HL-60 (cell line): ENCODE measurements around the gene NAA25.

Experiments
- POLR2AphosphoS5 ChIP-seq: IDR thresholded peaks from 2 replicates; pipeline ENCODE4 v1.6.1; 2012; ENCODE audit warnings: low read depth
- REST ChIP-seq: IDR thresholded peaks from 2 replicates; pipeline ENCODE4 v1.6.1; 2012; ENCODE audit warnings: low read depth; ENCODE audit not compliant: insufficient replicate concordance
- TF ChIP-seq, protein P1 (sequence below): IDR thresholded peaks from one replicate; pipeline ENCODE4 v1.5.1; 2011; ENCODE audit warnings: low read length, control low read depth, inconsistent platforms; ENCODE audit not compliant: insufficient read depth

DNA sequence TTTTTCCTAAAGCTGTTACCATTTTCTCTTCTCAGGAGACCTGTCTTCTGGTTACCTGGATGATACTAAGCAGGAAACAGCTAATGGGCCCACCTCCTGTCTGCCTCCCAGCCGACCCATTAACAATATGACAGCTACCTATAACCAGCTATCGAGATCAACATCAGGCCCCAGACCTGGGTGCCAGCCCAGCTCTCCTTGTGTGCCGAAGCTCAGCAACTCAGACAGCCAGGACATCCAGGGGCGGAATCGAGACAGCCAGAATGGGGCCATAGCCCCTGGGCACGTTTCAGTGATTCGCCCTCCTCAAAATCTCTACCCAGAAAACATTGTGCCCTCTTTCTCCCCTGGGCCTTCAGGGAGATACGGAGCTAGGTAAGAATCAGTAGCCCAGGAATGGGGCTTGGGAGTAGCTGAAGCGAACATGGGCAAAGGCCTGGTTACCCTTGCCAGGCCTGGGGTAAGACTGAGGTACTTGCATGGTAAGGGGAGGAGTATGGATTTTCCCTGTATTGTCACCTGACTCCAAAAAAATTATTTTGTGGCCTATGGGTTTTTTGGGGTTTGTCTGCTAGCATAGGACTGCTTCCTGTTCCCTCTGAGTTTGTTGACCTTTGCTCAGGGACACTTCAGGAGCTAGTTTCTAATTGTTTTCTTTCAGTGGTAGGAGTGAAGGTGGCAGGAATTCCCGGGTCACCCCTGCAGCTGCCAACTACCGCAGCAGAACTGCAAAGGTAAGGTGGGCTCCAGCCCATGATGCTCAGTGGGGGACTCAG is 43.4 kb upstream of the NAA25 start:
- TF ChIP-seq, protein P1, sequence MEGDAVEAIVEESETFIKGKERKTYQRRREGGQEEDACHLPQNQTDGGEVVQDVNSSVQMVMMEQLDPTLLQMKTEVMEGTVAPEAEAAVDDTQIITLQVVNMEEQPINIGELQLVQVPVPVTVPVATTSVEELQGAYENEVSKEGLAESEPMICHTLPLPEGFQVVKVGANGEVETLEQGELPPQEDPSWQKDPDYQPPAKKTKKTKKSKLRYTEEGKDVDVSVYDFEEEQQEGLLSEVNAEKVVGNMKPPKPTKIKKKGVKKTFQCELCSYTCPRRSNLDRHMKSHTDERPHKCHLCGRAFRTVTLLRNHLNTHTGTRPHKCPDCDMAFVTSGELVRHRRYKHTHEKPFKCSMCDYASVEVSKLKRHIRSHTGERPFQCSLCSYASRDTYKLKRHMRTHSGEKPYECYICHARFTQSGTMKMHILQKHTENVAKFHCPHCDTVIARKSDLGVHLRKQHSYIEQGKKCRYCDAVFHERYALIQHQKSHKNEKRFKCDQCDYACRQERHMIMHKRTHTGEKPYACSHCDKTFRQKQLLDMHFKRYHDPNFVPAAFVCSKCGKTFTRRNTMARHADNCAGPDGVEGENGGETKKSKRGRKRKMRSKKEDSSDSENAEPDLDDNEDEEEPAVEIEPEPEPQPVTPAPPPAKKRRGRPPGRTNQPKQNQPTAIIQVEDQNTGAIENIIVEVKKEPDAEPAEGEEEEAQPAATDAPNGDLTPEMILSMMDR = no peak
- TF ChIP-seq REST = no peak
- TF ChIP-seq POLR2AphosphoS5 = no peak
